HG03095 (cell line): ENCODE measurements around the gene NRXN3.
"Not testable (repeated sequence)": the region's sequence is repeated elsewhere in the genome, so short reads cannot be mapped to it uniquely, and the experiment has no call there.

ENCODE experiments used
- ATAC-seq: cut with Tn5 transposase; IDR thresholded peaks from one replicate; pipeline ENCODE4 v1.9.1; 2021; ENCODE audit warnings: moderate library complexity; ENCODE audit not compliant: unreplicated experiment

Gene NRXN3

GRCh38 chr14:79094951-79095350 is 924.8 kb downstream of the NRXN3 start:
- no peak for ATAC-seq

GRCh38 chr14:79096811-79097210 is 926.6 kb downstream of the NRXN3 start:
- no peak for ATAC-seq

GRCh38 chr14:79098324-79098723 is 928.2 kb downstream of the NRXN3 start:
- ATAC-seq = no peak

DNA sequence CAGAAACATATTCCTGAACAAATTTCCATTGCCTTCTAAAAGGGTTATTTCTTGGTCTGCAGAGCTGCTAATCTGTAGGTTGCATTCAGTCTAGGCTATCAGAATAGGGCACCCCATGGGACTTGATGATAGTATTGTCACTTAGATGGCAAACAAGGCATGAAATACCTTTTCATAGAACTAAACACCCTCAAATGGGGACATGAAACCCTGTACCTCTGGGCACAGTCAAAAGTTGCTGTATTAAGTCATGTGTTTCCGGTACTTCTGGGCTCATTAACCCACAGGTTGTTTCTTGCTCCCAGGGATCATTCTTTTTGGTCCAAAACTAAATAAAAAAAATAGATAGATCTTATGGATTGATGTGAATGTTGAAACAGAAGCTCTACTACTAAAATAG is 930.4 kb downstream of the NRXN3 start:
- ATAC-seq = no peak

DNA sequence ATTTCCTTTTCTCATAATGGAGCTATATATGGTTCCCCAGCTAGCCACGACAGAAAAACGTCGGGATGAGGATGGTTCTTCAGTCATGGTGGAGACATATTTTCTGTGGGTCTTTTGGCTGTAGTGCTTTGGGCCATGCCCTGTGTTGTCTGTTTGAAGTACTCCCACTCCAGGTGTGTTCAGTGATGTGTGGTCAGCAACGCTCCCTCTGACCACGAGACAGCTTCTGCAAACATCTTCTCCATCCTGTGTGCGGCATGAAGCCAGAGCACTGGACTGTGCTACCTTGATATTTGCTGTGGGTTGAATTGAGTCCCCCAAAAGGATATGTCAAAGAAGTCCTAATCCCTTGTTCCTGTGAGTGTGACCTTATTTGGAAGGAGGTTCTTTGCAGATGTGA is 931.2 kb downstream of the NRXN3 start:
- no peak for ATAC-seq

GRCh38 chr14:79103764-79104163 is 933.6 kb downstream of the NRXN3 start:
- no peak for ATAC-seq

GRCh38 chr14:79110564-79110963 is 940.4 kb downstream of the NRXN3 start:
- not testable (repeated sequence) for ATAC-seq

DNA sequence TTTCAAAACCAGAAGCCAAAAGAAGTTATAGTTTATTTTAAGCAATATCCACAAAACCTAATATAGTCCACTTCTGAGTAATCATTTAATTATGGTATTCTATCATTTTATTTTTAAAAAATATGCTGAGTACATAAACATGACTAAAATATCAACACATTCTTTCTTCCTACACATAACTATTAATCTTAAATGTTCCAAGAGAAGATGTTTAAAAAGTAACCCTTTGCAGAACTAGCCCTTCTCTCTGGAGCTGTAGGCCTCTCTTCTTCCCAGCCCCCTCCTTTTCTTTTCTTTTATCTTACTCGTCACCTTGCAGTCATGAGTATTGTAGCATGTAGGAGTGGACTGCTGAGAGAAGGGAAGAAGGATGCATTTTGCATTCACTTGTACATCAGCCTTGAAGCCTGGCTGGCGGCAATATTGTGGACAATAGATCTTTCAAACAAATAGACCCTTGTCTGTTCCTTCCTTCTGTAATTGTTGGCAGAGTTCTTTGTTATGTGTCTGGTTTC is 941.9 kb downstream of the NRXN3 start:
- ATAC-seq = no peak

DNA sequence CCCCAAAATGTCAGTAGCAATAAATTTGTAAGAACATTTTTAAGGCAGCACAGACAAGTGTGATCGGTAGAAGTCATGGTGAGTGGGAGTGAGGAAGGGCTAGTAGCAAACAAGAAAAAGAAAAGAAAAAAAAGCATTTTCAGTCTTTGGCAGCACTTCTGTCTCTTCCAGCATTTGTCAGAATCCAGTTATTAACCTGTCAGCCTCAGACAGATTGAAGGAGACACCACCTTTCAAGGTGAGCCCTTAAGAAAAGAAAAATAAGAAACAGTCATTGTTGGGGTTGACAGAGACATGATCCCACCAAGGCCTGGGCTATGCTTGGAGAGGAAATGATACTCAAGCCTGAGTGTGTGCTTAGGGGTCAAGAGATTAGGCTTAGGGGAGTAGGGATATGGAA is 947.4 kb downstream of the NRXN3 start:
- no peak for ATAC-seq

DNA sequence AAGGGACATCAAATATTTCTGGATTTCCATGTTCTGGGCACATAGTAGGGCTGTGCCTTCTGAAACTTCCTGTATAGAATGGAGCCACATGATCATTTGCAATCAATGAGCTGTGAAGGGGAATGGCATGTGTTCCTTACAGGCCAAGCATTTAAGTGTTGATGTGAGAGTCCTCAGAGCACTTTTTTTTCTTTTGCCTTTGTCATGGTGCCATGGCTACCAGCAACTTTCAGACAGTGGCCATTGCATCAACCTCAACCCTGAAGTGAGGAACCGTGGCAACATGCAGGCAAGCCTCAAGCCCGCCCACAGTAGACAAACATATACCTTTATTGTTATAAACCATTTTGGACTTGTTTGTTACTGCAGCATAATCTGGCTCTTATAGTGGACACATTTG is 948.1 kb downstream of the NRXN3 start:
- no peak for ATAC-seq

GRCh38 chr14:79134361-79134760 is 964.2 kb downstream of the NRXN3 start:
- no peak for ATAC-seq

- ATAC-seq = no peak
Observed at GRCh38 chr14:79136071-79137044, 966.2 kb downstream of the NRXN3 start.

DNA sequence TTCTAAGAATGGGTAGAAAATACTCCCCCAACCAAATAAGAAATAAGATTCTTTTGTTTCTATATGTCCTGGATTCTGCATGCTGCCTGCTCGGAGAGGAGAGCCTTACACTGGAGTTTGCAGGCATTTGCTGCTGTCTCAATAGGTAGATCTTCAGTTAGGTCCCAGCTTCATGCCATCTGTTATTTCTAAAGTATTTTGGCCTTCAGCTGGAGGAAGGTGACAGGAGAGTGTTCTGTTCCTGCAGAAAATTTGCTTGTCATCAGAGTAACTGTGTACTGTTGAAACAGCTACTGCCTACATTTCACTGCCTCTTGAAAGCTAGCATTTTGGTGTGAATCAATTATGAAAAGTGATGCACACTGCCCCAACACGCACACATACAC is 966.9 kb downstream of the NRXN3 start:
- ATAC-seq = no peak

GRCh38 chr14:79137836-79138235 is 967.7 kb downstream of the NRXN3 start:
- no peak for ATAC-seq

- ATAC-seq = no peak
Observed at GRCh38 chr14:79144896-79145295, 974.7 kb downstream of the NRXN3 start.

GRCh38 chr14:79150226-79150625 is 980.1 kb downstream of the NRXN3 start:
- no peak for ATAC-seq

DNA sequence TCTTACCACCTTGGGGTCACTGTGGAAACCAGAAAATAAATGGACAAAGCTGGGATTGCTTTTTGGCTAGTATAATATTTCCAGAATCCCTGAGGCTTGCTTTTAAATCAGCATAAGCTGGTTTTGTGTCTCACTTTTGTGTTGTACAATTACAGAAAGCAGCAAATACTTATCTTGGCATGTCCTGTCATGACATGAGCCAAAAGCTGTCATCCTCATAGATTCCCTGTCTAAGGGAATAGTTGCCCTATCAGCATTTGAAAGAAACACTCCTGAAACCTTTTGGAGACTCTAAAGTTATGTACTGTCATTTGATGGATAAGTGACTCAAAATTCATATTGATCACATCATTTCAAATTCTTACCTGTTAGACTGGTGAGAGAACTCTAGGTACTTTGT is 987.2 kb downstream of the NRXN3 start:
- no peak for ATAC-seq

- ATAC-seq = no peak
Observed at GRCh38 chr14:79161571-79161970, 991.4 kb downstream of the NRXN3 start.

DNA sequence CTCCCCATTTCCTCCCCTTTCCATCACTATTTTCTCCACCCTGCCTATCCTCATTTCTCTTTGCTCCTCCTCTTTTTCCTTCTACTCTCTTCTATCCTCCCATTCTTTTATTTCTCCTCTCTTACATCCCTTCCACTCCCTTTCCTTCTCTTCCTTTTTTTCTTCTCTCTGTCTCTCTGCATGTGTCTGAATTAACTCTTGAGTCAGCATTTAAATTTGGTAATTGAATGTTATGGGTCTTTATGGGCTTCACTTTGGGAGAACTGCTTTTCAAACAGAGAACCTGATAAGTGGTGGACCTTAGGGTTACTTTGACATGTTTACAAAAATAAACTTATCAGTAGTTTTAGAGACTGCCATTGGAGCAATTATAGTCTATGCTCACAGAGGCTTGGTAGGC is 992.7 kb downstream of the NRXN3 start:
- no peak for ATAC-seq

DNA sequence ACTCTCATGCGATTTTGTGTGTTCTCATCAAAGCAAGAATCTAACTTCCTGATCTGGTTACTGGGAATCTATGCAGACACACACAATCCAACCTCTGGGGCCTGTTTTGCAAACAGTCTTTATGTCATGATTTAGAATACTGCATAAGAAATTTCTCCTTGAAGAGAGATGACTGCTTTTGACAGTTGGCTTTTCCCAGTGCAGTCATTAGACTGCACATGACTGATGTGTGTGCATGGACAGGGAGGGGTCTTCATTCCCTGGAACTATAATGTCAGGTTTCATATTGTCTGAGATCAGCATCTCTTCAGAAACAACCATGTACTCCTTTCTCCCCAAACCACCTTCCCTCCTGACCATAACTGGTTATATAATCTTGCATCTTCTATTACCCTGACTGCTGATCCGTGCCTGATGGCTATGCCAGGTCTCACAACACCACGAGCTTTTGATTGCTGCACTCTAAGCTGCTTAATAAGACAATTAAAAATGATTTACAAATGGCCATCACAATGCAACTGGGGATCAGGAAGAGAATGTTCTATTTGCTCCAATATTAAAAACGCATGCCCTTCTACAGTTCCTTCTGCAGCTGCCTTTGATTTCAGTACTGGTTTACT is 995.4 kb downstream of the NRXN3 start:
- ATAC-seq = no peak

DNA sequence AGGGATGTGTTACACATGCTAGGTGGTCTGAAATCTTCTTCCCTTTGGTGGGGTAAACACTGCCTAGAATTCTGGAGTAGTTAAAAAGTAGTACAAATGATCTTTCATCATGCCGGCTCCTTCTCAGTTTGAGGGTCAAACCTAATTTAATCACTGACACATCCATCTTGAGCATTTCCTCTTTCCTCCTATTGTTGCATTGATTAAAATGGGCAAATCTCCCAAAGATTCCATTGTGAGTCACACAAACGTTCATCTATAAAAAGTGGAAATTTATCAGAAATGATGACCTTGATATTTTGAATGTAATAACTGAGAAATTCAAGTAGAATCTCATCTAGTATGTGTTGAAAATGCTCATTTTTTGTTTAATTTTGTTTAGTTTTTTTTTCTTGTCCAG is 996.0 kb downstream of the NRXN3 start:
- ATAC-seq = no peak

- no peak for ATAC-seq
Observed at GRCh38 chr14:79167957-79168356, 997.8 kb downstream of the NRXN3 start.
